Transverse colon (tissue), 4 donors: Measurements from ENCODE around the gene SSB. TPM values are rescaled to one million over a fixed set of nuclear protein-coding genes. Genes with fewer than 3 reads are reported as not detected.

Source experiments
- DNase-seq: peaks from one replicate; pipeline ENCODE4 v3.0.0-alpha.2; 2019
- H3K27ac ChIP-seq, 4 donors: fragments of 200-600 bp; sonication (generic); 2 replicates each; pipeline ENCODE4 v1.5.1; 2016 to 2018; ENCODE audit warnings: inconsistent platforms in 4 of 4
- H3K27me3 ChIP-seq: fragments of 200-600 bp; sonication (generic); 2 replicates; pipeline ENCODE4 v1.5.1; 2017; ENCODE audit warnings: inconsistent platforms
- H3K36me3 ChIP-seq, 4 donors: fragments of 200-600 bp; sonication (generic); 2 replicates each; pipeline ENCODE4 v1.5.1; 2017 to 2019; ENCODE audit warnings: inconsistent platforms in 4 of 4
- H3K4me1 ChIP-seq, 4 donors: fragments of 200-600 bp; sonication (generic); 2 replicates each; pipeline ENCODE4 v1.5.1; 2017 to 2020; ENCODE audit warnings: inconsistent platforms in 4 of 4
- H3K4me3 ChIP-seq, 4 donors: fragments of 200-600 bp; sonication (generic); 1 replicate in 1 of 4; 2 replicates in 3 of 4; pipeline versions ENCODE4 v1.5.1 to v1.6.1; 2017 to 2019; ENCODE audit warnings: inconsistent platforms in 4 of 4
- H3K9me3 ChIP-seq, 2 donors: fragments of 200-600 bp; sonication (generic); 2 replicates each; pipeline ENCODE4 v1.5.1; 2017 to 2019; ENCODE audit warnings: inconsistent platforms in 2 of 2
- CTCF ChIP-seq, 5 experiments: fragments of 200-600 bp in 3 of 5; fragments of 450-650 bp in 2 of 5; sonication (generic) in 3 of 5; IDR thresholded peaks; 1 replicate in 2 of 5; 2 replicates in 3 of 5; pipeline ENCODE4 v1.5.1; 2016 to 2017; ENCODE audit warnings: antibody characterized with exemption in 5 of 5, inconsistent platforms in 3 of 5, mild to moderate bottlenecking in 2 of 5, moderate library complexity in 1 of 5
- EP300 ChIP-seq: sonication (generic); formaldehyde crosslinking; IDR thresholded peaks from one replicate; pipeline ENCODE4 v1.6.1; 2017; ENCODE audit warnings: antibody characterized with exemption, low read depth
- POLR2A ChIP-seq: fragments of 450-650 bp; IDR thresholded peaks from one replicate; pipeline ENCODE4 v1.6.1; 2016; ENCODE audit warnings: antibody characterized with exemption, mild to moderate bottlenecking, moderate library complexity
- POLR2AphosphoS5 ChIP-seq, 3 donors: sonication (generic); formaldehyde crosslinking; IDR thresholded peaks; one replicate each; pipeline ENCODE4 v1.6.1; 2016; ENCODE audit warnings: antibody characterized with exemption in 3 of 3
- WGBS, 2 donors: methylation state at CpG; one replicate each; pipeline ENCODE4 v1.1.5; 2018; ENCODE audit warnings: low coverage in 1 of 2; 5-methylcytosine and 5-hydroxymethylcytosine counted together
- in situ Hi-C, 4 donors: fragments of 200-750 bp; cut with MboI; loops; one replicate each; pipeline versions ENCODE4 v1.15.0 to v1.15.1; 2017; ENCODE audit warnings: low sequenced_read_pairs in 3 of 4, low pct_ligation_motif_present in 1 of 4, low pct_unique_long_range_greater_than_20kb in 1 of 4
- intact Hi-C: fragments of 100-400 bp; cut with DNase I; formaldehyde crosslinking; loops from one replicate; pipeline ENCODE4 v1.15.1; 2023; ENCODE audit warnings: low total_unique reads
- total RNA-seq, 4 donors: library from RNA; depleted of rRNA; stranded (reverse); fragments of >200 nt; gene quantifications; one replicate each; pipeline ENCODE4 v1.1.0, GENCODE V29; 2016

Gene SSB
- total RNA-seq, 4 donors from 2014 or later: 28.3 to 55.3 (median 30.3) TPM

GRCh38 chr2:169775354-169775753 is 23.3 kb upstream of the SSB start:
- WGBS, 2 donors: 83 to 91% methylated on average over 3 of the region's 3 CpGs
- in situ Hi-C loops (no loop called here), intact Hi-C loops (no loop called here)
- H3K27ac ChIP-seq: peak overlapping the region in 1 of 4 donors; percentile 18
- no peaks in the 10 kb centered on the region for H3K27me3 ChIP-seq
- no peak for DNase-seq
- no peaks in the 10 kb centered on the region for H3K9me3 ChIP-seq
- no peaks in the 10 kb centered on the region for H3K4me1 ChIP-seq
- H3K4me3 ChIP-seq: no peak overlapping the region
- no peaks in the 10 kb centered on the region for H3K36me3 ChIP-seq
- TF ChIP-seq EP300 (no peak), POLR2A (no peak), CTCF (IDR thresholded peaks at IDR 0.05) (no peak), POLR2AphosphoS5 (IDR thresholded peaks at IDR 0.05) (no peak)

DNA sequence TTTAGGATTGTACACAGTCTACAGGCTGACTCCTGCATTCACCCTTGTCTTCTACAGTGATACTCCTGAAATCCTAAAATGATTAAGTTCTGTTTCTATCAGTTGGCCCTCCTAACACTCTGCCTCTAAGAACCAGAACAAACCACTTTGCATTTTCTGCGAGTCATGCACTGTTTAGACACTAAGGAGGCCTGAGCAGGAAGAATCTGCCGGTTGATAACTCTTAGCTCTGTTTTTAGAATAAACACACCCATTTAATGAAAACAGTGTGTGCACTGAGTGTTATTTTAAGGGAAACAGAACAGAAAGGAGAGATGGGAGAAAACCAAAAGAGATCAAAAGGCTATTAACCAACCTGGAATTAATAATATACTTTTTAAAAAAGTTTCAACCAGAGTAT is 22.9 kb upstream of the SSB start:
- Histone ChIP-seq H3K4me1 (no peaks in the 10 kb centered on the region), H3K27ac (peak overlapping the region in 2 of 4 donors; percentile 18 to 65), H3K9me3 (no peaks in the 10 kb centered on the region), H3K36me3 (no peaks in the 10 kb centered on the region), H3K4me3 (no peak overlapping the region), H3K27me3 (no peaks in the 10 kb centered on the region)
- intact Hi-C loops: no loop called here
- no peak for DNase-seq
- TF ChIP-seq EP300: no peak
- no peak for TF ChIP-seq POLR2AphosphoS5 (IDR thresholded peaks at IDR 0.05)
- TF ChIP-seq CTCF (IDR thresholded peaks at IDR 0.05): no peak
- TF ChIP-seq POLR2A: no peak
- WGBS, 2 donors: 27 to 55% methylated on average over 2 of the region's 2 CpGs
- in situ Hi-C loops: no loop called here

- H3K4me1 ChIP-seq: no peaks in the 10 kb centered on the region
- H3K9me3 ChIP-seq: no peaks in the 10 kb centered on the region
- 60 to 64% methylated on average over 2 of the region's 2 CpGs for WGBS, 2 donors
- intact Hi-C loops: no loop called here
- TF ChIP-seq CTCF (IDR thresholded peaks at IDR 0.05) (no peak), POLR2A (no peak), POLR2AphosphoS5 (IDR thresholded peaks at IDR 0.05) (no peak), EP300 (no peak)
- no peak for DNase-seq
- no peaks in the 10 kb centered on the region for H3K27me3 ChIP-seq
- H3K36me3 ChIP-seq: no peaks in the 10 kb centered on the region
- H3K27ac ChIP-seq: peak overlapping the region in 2 of 4 donors; percentile 18 to 65
- H3K4me3 ChIP-seq: no peak overlapping the region
- in situ Hi-C loops: no loop called here
These were observed 22.4 kb upstream of the SSB start for GRCh38 chr2:169776252-169776761.

- Histone ChIP-seq H3K36me3 (no peaks in the 10 kb centered on the region), H3K4me3 (no peak overlapping the region), H3K27me3 (no peaks in the 10 kb centered on the region), H3K4me1 (no peaks in the 10 kb centered on the region), H3K27ac (no peak overlapping the region), H3K9me3 (no peaks in the 10 kb centered on the region)
- TF ChIP-seq CTCF (IDR thresholded peaks at IDR 0.05) (no peak), EP300 (no peak), POLR2A (no peak), POLR2AphosphoS5 (IDR thresholded peaks at IDR 0.05) (no peak)
- in situ Hi-C loops (no loop called here), intact Hi-C loops (no loop called here)
- no peak for DNase-seq
- 73 to 91% methylated on average over 3 of the region's 3 CpGs for WGBS, 2 donors
These were observed 20.2 kb upstream of the SSB start for GRCh38 chr2:169778446-169778845.
